ENCODE data around the gene ZNF286A.

ZNF286A gene

DNA sequence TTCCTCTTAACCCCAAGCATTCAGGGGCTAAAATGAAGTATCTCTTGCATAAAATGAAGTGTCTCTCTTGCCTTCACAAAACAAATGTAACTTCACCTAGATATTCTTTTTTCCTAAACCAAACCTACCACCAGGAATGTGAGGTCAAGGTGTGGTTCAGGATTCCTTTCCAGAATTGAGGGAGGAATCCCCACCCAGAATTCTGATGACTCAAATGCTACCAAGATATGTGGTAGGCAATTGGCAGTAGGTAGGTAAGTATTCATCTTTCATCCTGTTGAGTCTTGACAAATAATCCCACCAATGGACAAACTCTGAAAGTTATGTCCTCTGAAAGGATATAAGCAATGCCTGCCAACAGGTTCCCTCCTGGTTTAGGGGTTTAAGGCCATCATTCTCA lies 41.7 kb upstream of the ZNF286A start:
- no peak overlapping the region for H3K4me3 ChIP-seq (ENCODE audit: low read depth, low read length)
- TF ChIP-seq, protein P1, sequence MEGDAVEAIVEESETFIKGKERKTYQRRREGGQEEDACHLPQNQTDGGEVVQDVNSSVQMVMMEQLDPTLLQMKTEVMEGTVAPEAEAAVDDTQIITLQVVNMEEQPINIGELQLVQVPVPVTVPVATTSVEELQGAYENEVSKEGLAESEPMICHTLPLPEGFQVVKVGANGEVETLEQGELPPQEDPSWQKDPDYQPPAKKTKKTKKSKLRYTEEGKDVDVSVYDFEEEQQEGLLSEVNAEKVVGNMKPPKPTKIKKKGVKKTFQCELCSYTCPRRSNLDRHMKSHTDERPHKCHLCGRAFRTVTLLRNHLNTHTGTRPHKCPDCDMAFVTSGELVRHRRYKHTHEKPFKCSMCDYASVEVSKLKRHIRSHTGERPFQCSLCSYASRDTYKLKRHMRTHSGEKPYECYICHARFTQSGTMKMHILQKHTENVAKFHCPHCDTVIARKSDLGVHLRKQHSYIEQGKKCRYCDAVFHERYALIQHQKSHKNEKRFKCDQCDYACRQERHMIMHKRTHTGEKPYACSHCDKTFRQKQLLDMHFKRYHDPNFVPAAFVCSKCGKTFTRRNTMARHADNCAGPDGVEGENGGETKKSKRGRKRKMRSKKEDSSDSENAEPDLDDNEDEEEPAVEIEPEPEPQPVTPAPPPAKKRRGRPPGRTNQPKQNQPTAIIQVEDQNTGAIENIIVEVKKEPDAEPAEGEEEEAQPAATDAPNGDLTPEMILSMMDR (IDR thresholded peaks at IDR 0.05; ENCODE audit: borderline replicate concordance, insufficient read depth, low read depth, low read length) = no peak

DNA sequence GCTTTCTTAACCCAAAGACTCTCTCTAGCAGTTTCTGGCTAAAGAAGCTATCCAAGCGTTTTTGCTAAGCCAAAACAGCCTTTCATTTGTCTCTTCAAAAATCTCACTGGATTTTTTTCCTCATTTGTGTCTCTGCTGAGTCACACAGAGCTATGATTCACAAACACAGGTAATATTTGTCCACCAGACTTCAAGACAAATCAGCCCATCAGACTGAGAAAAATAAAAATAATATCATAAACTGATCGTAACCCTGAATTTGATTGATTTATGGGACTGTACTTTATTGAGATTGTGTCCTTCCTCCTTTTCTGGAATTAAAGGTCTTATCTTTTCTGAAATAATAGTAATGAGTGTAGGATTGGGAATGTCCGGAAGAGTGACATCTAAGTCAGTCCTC lies 41.3 kb upstream of the ZNF286A start:
- H3K4me3 ChIP-seq (ENCODE audit: low read depth, low read length) = no peak overlapping the region
- TF ChIP-seq, protein P1 (IDR thresholded peaks at IDR 0.05; ENCODE audit: borderline replicate concordance, insufficient read depth, low read depth, low read length) = no peak

DNA sequence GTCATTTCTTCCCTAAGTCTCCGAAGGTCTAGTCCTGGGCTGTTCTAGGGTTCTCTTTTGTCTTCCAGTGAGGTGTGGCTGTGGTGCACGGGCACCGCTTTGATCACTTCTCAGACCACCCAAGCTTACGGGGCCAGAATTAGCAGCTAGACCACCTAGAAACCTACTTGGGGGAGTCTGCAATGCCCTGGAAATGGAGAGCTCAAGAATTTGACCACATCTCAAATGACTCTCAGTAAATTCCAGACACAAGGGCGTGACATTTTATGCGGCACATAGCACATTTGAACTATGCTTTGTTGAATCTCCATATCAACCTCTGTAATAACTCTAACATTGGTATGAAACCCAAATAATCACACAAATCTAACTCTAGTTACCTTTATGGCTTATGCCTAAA lies 40.3 kb upstream of the ZNF286A start:
- TF ChIP-seq, protein P1 (IDR thresholded peaks at IDR 0.05; ENCODE audit: borderline replicate concordance, insufficient read depth, low read depth, low read length) = no peak
- no peak overlapping the region for H3K4me3 ChIP-seq (ENCODE audit: low read depth, low read length)

DNA sequence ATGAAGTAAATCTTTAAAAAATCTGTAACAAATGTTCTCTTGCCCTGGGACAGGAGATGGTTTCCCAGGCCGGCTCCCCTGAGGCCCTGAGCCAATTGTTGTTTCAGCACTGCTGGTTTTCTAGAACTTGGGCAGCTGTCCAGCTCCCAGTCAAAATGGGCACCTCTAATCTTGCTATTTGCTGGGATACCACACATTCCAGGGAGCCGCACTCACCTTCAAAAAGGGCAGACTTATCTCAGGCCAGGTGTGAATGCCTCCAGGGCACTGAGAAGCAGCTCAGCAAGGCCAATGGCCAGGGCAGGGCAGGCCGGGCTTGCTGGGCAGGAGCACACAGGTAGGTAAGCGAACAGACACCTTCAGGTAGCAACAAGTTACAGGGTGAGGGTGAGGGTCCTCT lies 39.9 kb upstream of the ZNF286A start:
- TF ChIP-seq, protein P1 (IDR thresholded peaks at IDR 0.05; ENCODE audit: borderline replicate concordance, insufficient read depth, low read depth, low read length) = no peak

DNA sequence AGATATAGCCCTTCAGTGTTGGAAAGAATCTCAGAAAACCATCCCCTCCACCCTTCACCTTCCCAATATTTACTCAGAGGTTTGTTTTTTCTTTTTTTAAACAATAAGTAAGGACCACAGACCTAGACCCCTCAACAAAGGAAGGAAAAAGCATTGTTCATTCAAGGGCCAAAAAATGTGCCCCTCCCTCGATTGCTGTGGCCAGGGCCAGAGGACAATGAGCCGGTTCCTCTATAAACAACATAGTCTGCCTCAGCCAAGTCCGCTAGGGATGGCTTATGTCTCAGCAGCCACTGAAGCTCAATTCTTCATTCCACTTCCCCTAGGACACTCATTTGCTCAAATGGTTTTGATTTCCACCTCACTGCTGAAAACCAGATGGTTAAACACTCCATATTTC lies 39.5 kb upstream of the ZNF286A start:
- TF ChIP-seq, protein P1 (IDR thresholded peaks at IDR 0.05; ENCODE audit: borderline replicate concordance, insufficient read depth, low read depth, low read length) = no peak
- H3K4me3 ChIP-seq (ENCODE audit: low read depth, low read length) = no peak overlapping the region

More for the DNA sequence above, 39.9 kb upstream of the ZNF286A start:
- H3K4me3 ChIP-seq (ENCODE audit: low read depth, low read length) = no peak overlapping the region

DNA sequence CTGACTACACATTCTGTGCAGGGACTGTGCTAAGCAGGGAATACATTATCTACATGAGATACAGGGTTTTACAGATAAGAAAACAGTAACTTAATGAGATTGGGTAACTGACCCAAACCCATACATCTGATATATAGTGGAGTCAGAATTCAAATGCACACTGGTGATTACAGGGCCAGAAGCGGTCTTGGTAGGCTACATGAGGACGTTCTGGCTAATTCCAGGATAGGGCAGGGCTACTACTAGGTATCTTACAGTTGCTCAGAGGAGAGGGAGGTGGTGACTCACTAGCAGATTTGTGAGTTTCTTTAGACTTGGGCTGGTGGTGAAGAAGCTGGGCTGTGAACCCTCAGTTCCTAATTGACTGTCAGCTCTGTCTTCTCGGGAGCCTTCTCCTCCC lies 36.9 kb upstream of the ZNF286A start:
- TF ChIP-seq, protein P1 (IDR thresholded peaks at IDR 0.05; ENCODE audit: borderline replicate concordance, insufficient read depth, low read depth, low read length) = no peak
- no peak overlapping the region for H3K4me3 ChIP-seq (ENCODE audit: low read depth, low read length)

DNA sequence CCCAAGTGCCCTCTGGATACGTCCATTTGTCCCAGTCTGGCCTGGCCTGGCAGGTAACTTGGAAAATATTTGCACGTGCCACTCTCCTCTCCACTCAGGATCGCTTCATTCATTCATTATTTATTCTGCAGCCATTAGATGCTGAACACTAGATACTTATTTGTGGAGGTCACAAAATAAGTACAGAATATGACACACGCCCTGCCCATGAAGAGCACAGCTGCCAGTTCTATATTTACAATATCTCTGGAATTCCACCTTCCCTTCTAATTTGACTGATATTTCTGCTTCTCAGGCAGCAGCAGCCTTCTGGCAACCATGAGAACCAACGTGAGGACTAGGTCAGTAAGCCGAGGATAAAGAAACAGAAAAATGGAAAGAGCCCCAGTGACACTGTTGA lies 36.4 kb upstream of the ZNF286A start:
- TF ChIP-seq, protein P1 (IDR thresholded peaks at IDR 0.05; ENCODE audit: borderline replicate concordance, insufficient read depth, low read depth, low read length) = no peak
- H3K4me3 ChIP-seq (ENCODE audit: low read depth, low read length) = no peak overlapping the region

Data from GM12875 (cell line).